GM08714 (cell line): ENCODE results near the gene LIPT2.

Source experiments
- H3K4me3 ChIP-seq: fragments of 200-500 bp; sonication (Bioruptor generic); 2 replicates; pipeline ENCODE4 v1.5.1; 2014; ENCODE audit warnings: mild to moderate bottlenecking, low read length, inconsistent platforms
- ZNF274 ChIP-seq: IDR thresholded peaks from 2 replicates; pipeline ENCODE4 v1.6.1; 2012; ENCODE audit warnings: mild to moderate bottlenecking, low read depth, low read length

LIPT2 gene

DNA sequence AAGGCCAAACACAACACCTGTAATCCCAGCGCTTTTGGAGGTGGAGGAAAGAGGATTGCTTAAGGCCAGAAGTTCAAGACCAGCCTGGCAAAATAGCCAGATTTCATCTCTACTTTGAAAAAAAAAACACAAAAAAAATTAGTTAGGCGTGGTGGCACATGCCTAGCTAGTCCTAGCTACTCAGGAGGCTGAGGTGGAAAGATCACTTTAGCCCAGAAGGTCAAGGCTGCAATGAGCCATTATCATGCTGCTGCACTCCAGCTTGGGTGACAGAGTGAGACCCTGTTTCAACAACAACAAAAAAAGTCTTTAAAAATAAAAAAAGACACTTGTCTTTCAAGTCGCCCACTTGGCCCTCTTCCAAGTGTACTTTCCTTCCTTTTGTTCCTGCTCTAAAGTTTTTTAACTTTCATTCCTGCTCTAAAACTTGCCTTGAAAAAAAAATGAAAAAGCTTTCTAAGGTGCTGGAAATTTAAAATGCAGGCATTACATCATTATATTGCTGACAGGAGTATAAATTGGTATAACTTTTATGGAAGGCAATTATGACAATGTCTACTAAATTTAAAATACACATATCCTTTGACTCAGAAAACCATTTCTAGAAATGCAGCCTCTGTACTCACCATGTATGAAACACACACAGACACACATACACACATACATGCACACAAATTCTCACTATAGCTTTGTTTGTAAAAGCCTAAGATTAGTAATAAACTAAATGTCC is 12.7 kb downstream of the LIPT2 start:
- no peak for TF ChIP-seq ZNF274

DNA sequence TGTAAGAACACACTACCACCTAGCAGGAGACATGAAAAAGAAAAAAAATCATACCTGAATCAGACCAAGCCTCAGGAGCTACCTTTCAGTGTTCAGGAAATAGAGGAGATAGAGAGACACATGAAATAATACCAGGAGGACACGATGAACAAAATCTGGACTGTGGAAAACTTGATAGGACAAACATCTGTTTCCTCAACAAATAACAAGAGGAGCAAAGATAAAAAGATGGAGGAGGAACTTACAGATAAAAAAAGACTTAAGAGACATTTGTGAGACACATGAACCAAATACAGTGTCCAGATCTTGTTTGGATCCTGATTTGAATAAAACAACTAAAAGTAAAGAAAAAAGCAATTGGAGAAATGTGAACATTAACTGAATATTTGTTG is 13.8 kb downstream of the LIPT2 start:
- TF ChIP-seq ZNF274, result no peak

More for the DNA sequence above, 12.7 kb downstream of the LIPT2 start:
- no peak overlapping the region for H3K4me3 ChIP-seq

DNA sequence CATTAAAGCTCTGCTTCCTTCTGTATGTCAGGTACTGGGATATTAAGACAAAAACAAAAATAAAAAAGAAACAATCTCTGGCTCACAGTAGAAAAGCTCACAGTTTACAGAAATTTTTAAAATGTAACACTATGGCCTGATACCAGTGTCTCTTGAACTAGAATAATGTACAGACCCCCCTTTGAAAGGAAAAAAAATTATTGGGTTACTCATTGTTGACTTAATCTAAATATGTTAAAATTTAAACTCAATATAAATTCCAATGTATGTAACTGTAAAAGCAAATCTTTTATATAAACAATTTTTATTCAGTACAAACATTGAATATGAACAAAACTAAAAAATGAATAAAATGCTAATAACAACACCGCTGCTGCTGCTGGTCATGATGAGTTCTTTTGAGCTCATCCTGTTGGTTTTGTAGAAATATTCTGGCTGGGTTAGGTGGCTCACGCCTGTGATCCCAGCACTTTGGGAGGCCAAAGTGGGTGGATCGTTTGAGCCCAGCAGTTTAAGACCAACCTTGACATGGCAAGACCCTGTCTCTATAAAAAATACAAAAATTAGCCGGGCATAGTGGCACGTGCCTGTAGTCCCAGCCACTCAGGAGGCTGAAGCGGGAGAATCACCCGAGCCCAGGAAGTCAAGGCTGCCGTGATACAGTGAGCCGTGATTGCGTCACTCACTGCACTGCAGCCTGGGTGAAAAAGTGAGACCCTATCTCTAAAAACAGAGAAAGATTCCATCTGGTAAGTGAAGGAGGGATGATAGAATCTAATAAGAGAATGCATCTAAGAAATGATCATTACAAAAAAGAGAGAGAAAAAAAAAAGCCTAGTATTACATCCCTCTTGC is 14.4 kb downstream of the LIPT2 start:
- H3K4me3 ChIP-seq, result no peak overlapping the region
- no peak for TF ChIP-seq ZNF274

More for the DNA sequence above, 13.8 kb downstream of the LIPT2 start:
- H3K4me3 ChIP-seq, result no peak overlapping the region

DNA sequence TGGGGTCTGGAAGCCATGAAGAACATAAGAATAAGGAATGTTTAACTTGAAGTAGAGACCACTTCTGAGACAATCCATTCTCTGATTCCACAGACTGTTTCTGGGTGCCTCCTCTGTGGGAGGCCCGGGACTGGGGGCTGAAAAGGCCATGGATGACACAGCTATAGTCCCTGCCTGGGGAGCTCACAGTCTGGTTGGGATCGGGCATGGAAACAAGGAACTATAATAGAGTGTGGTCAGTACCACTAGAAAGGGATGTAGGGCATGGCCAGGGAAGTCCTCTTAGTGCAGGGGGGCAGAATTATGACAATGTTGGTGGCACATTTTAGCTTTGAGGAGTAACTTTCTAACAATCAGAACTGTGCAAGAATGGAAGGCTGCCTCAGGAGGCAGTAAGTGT is 17.0 kb downstream of the LIPT2 start:
- H3K4me3 ChIP-seq, result no peak overlapping the region
- TF ChIP-seq ZNF274, result no peak

DNA sequence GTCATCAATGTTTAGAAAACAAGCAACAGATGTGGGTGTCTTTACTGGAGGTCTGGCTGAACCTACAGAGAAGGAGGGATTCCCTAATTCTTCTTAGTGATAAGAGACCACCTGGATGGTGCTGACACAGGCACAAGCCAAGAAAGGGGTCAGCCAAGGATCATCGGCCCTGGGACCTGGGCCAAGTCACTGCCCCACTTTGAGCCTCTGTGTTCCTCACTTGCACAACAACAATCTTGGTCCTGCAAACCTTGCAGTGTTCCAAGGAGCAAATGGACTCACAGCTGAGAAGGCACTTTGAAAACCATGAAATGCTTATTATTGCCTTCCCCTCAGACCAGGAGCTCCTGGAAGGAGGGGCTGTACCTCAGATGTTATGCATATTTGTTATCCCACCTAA is 19.2 kb downstream of the LIPT2 start:
- no peak overlapping the region for H3K4me3 ChIP-seq
- no peak for TF ChIP-seq ZNF274

DNA sequence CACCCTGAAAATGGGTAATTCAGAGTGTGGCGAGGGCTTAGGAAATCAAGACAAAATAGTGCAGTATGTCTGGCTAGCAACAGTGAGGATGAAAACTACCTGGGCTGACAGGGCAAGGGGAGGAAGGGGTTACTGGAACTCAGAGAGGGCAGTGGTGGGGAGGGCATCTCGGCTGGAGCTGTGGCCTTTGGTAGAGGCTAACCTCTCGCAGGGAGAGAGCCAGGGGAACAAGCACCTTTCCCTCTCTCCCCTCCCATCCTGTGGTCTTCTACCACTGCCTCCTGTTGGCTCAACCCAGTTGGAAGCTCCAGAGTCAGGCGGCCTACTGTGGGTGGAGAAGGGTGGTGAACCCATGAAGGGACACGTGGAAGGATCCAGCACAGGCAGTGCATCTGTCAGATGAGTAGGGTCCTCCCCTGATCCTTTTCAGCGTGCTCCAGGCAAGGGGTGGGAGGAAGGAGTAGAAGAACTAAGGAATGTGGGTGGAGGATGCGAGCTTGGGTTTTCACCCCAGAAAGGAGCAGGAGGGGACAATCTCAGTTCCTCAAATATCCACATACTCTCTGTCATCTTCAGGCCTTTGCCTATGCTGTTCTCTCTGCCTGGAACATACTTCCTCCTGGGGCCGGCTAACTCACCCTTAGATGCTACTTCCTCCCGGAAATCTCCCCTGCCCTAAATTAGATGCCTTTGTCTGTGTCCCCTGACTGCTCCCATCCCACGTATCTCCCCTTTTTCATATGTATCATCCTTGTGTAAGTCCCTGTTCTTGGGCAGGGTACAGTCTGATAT is 19.9 kb downstream of the LIPT2 start:
- no peak for TF ChIP-seq ZNF274

DNA sequence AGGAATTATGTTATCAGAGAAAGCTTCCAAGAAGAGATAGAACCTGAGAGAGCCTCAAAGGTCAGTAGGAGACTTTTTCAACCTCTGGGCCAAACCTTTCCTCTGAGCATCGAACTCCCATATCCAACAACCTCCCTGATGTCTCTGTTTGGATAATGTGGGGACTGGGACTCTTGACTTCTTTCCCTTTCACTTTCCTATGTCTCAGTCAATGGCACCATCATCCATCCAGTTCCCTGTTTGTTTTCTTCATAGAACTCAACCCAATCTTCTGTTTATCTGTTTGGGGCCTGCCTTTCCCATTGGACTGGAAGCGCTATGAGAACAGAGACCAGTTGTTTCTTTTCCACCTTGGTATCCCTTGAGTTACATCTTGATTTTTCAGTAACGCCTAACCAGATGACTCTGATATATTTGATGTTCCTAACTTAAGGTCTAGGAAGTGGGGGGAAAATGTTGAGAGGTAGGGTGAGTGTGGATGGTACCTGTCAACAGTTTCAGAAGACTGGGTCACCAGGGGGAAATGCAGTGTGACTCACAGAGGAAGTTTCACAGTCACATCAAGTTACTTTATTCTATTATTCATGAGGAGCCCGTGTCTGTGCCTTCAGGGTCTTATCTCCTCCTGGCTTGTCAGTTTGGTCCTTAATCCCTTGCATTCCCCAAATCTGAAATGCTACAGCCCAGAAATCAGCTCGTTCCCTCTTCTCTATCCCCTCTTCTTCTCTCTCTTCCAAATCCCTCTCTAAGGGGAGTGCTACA is 21.7 kb downstream of the LIPT2 start:
- H3K4me3 ChIP-seq, result no peak overlapping the region
- TF ChIP-seq ZNF274, result no peak

More for the DNA sequence above, 19.9 kb downstream of the LIPT2 start:
- no peak overlapping the region for H3K4me3 ChIP-seq

DNA sequence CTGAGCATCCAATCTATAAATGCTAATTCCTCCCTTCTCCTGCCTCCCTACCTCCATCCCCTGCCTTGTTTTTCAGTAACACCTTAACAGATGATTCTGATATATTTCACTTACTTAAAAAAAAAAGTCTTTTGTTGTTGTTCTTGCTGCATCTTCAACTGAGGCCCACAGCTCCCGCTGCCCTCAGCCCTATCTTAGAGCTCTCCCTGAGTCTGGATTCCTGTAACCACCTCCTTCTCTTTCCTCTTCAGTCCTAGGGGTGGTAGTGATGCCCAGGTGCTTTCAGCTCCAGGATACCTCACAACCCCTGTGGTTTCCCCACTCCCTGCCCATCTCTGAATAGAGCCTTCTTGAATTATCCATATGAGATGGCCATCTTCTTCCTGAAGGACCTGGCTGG is 22.5 kb downstream of the LIPT2 start:
- H3K4me3 ChIP-seq, result no peak overlapping the region
- TF ChIP-seq ZNF274, result no peak

DNA sequence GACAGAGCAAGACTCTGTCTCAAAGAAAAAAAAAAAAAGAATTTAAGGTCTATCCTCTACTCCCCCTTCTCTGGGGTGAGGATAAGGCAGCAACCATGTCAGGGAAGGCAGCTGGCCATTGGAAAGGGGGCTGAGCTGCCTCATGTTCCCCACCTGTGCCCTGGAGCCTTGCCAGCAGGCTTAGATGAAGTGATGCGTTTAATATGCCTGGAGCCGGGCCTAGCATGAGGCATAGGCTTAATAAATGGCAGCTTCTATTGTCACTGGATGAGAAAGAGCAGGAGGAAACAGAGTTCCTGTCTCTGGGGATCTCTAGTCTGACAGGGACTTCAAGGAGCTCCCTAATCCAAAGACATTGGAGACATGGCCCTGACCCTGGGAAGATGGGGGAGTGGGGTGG is 23.0 kb downstream of the LIPT2 start:
- no peak overlapping the region for H3K4me3 ChIP-seq
- no peak for TF ChIP-seq ZNF274

DNA sequence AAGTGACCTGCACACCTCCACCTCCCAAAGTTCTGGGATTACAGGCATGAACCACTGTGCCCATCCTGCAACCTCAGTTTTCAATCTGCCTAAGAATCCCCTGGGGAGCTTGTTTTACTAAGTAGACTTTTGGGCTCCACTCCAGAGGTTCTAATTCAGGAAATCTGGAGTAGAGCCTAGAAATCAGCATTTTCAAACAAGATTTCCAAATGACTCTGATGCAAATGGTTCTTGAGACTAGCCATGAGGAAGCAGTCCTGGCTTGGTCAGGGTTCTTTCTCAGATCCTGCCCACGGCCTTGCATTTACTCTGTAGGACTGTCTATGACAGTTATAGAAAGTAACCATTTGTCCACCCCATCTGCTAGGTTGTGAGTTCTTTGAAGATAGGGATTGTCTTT is 24.6 kb downstream of the LIPT2 start:
- no peak for TF ChIP-seq ZNF274
- no peak overlapping the region for H3K4me3 ChIP-seq

DNA sequence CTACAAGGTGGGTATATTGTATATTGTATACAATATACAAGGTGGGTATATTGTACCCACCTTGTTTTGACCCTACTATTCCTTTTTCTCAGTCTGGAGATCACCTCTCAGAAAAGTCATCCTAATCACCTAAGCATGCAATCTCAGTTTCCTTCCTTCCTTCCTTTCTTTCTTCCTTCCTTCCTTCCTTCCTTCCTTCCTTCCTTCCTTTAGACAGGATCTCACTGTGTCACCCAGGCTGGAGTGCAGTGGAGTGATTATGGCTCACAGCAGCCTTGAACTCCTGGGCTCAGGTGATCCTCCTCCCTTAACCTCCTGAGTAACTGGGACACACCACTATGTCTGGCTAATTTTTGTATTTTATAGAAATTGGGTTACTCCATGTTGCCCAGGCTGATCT is 25.0 kb downstream of the LIPT2 start:
- no peak overlapping the region for H3K4me3 ChIP-seq
- no peak for TF ChIP-seq ZNF274

DNA sequence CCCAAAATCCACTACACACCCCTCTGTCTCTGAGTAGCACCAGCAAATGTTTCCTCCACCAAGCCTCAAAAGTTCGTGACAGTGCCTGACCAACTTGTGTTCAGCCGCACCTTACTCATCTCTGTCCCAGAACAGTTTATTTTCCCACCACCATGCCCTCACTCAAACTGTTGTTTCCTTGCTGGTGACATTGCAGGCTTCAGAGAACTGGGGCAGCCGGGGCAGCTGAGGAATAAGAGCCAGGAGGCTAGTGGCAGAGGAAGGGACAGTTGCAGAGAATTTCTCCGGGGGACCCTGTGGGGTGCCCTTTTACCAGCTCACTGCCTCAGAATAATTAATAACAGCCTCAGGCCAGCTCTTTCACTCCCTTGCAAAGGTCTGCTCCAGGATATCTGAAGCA is 25.5 kb downstream of the LIPT2 start:
- no peak for TF ChIP-seq ZNF274
- no peak overlapping the region for H3K4me3 ChIP-seq

DNA sequence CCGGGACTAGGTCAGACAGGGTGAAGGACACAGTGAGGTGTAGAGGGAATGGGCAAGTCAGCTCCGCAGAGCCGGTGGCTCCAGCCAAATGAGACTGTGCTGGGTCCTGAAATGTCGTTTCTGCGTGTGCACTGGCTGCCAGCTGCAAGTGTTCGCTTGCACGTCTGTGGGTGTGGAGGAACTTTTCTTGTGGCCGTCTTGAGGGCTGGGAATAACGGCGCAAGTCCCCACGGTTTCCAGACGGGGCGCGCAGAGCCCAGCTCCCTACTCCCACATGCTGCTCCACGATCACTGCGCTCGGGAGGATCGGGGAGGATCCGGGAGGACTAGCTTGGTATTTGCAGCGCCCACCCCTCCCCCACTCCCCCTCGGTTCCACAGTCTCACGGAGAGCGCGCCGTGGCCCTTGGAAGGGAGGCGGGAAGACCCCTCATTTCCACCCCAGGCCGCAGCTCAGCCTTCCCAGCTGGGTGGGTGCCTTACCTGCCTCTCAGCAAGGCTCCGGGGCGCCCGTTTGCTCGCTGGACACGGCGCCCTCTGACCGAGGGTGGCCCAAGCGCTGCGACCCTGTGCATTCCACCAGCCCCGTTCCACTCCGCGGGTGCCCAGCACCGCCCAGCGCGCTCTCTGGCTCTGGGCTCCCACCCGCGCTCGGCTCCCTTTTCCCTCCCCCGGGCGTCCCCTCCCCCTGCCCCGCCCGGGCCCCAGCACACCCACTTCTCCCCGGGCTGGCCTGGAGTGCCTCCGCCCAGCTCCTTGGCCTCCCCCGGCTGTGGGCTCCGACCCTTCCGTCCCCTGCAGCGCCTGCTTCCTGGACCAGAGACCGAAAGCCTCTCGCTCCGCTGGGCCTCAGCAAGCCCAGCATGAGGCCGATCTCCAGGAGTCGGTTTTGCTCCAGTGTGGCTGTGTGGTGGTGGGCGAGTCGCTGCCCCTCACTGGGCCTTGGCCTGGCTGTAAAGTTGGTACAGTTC is 26.3 kb downstream of the LIPT2 start, which contains the start of gene KCNE3:
TSS of gene KCNE3 (minus strand) at position 634 of the 970 bp plus-strand sequence. CDS start 9,986 bp downstream, outside the sequence.
- no peak within 1 kb of the TSS for H3K4me3 ChIP-seq
- TF ChIP-seq ZNF274, result no peak
